ENCODE measurements around the gene WDR86.

Gene WDR86

DNA sequence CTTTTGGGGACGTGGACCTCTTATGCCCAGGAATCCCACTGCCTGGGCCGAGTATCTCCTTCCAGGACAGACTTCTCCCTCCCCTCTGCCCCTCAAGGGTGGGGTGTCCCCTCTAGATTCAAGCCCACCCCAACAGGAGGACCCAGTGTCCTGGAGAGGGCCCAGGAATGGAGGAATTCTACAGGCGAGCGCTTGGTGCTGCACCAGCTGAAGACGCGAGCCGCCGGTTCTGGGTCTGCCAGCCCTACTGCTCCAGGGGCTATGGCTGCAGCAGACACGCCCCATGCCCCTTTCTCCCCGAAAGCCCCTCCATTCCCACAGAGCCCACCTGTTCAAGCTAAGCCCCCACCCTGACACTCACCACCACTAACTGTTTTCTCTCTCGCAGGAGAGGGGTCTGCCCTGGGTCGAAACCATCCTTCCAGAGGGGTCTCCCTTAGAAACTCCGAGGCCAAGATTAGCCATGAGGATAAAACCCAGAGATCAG is 21.5 kb upstream of the WDR86 start:
- no peaks in the 10 kb centered on the region for H3K9me3 ChIP-seq (ENCODE audit: control insufficient read depth in 1 of 2, low read length in 2 of 2)
- H3K4me3 ChIP-seq (ENCODE audit: low read depth in 1 of 2, low read length in 2 of 2): no peak overlapping the region
- H3K27ac ChIP-seq (ENCODE audit: low read length): no peak overlapping the region
- H3K4me1 ChIP-seq (ENCODE audit: control insufficient read depth in 1 of 2, insufficient read depth in 2 of 2, low read length in 2 of 2): peaks cover 0 to 7% of the 10 kb centered on the region in 2 donors
- H3K27me3 ChIP-seq (ENCODE audit: low read depth, low read length): no peaks in the 10 kb centered on the region
- no peaks in the 10 kb centered on the region for H3K36me3 ChIP-seq (ENCODE audit: control insufficient read depth in 1 of 2, insufficient read depth in 2 of 2, low read length in 2 of 2)

DNA sequence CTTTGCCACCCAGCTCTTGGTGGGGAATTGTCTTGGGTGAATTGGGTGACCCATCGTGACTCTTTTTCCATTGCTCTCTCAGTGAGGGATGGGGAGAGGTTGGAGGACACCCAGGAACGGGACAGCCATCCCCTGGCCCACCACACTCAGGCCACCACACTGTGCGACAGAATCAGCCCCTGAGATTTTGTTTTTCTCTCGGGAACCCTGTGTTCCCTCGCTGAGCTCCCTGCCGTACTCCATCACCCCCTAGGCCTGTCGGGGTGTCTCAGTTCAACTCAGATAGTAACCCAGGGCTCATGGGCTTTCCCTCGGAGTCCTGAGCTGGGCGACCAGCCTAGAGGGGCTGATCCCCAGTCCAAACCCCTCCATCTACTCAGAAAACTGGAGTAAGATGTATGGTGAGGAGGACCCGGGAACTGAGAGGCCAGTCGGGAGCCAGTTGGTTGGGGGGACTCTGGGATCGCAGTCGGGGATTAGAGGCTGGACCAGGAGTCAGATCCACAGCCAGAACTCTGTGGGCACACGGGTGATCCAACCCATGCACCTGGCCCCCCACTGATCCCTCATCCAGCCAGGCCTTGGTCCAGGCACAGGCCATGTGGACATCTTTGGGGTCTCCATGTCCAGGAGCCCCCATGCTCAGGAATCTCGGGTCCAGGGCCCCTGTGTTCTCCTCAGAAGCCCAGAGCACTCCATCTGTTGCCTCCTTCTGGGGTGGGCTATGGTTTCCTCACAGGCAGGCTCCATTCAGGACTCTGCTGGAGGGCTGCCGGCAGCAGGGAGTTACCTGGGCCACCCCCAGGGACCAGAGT is 20.8 kb upstream of the WDR86 start:
- no peak overlapping the region for H3K4me3 ChIP-seq (ENCODE audit: low read depth in 1 of 2, low read length in 2 of 2)
- H3K27ac ChIP-seq (ENCODE audit: low read length): no peak overlapping the region
- H3K27me3 ChIP-seq (ENCODE audit: low read depth, low read length): no peaks in the 10 kb centered on the region
- no peaks in the 10 kb centered on the region for H3K9me3 ChIP-seq (ENCODE audit: control insufficient read depth in 1 of 2, low read length in 2 of 2)
- H3K36me3 ChIP-seq (ENCODE audit: control insufficient read depth in 1 of 2, insufficient read depth in 2 of 2, low read length in 2 of 2): no peaks in the 10 kb centered on the region
- H3K4me1 ChIP-seq (ENCODE audit: control insufficient read depth in 1 of 2, insufficient read depth in 2 of 2, low read length in 2 of 2): peaks cover 0 to 7% of the 10 kb centered on the region in 2 donors

DNA sequence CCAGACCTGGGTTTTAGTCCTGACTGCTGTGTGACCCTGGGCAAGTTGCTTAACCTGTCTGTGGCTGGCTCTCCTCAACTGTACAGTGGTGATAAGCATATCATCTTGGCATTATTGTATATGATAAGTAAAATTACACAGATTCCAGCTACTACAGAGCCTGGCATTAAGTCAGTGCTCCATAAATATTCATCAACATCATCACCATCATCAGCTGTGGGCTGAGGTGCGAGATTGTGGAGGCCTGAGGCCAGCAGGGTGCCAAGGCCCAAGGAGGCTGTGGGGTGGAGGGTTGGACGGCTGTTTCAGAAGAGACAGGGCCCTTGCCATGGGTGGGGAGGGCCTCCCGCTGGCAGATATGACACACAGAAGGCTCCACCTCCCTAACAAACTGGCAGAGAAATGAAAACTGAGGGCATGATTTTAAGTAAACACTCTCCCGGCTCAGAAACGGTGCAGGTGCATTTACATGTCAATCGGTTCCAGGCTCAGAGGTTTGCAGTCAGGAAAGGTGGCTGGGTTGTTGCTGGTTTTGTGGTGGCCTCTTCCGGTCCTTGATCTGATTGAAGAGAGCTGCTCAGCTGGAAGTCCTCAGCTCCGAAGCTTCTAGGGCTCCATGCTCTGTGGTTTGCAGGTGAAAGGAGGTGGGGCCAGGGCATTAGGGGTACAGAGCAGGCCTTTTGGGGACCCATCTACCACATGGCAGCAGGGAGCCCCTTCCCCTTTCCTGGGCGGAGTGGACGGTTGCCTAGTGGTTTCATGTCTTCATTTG is 19.9 kb upstream of the WDR86 start:
- H3K27me3 ChIP-seq (ENCODE audit: low read depth, low read length): no peaks in the 10 kb centered on the region
- H3K9me3 ChIP-seq (ENCODE audit: control insufficient read depth in 1 of 2, low read length in 2 of 2): no peaks in the 10 kb centered on the region
- H3K27ac ChIP-seq (ENCODE audit: low read length): no peak overlapping the region
- H3K4me1 ChIP-seq (ENCODE audit: control insufficient read depth in 1 of 2, insufficient read depth in 2 of 2, low read length in 2 of 2): peaks cover 0 to 7% of the 10 kb centered on the region in 2 donors
- H3K36me3 ChIP-seq (ENCODE audit: control insufficient read depth in 1 of 2, insufficient read depth in 2 of 2, low read length in 2 of 2): no peaks in the 10 kb centered on the region
- no peak overlapping the region for H3K4me3 ChIP-seq (ENCODE audit: low read depth in 1 of 2, low read length in 2 of 2)

DNA sequence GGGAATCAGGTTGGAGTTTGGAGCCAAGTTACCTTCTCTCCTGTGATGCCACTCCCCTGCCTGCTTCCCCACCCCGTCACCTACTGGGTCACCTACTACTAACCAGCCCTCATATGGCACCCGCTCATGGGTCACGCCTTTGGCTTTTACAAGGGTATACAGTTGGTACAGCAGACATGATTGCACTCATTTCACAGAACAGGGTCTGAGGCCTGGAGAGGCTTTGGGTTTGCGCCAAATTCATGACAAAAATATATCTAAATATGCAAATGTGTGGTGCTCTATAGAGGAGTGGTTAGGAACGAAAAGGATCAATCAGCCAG is 19.4 kb upstream of the WDR86 start:
- H3K9me3 ChIP-seq (ENCODE audit: control insufficient read depth in 1 of 2, low read length in 2 of 2): no peaks in the 10 kb centered on the region
- no peaks in the 10 kb centered on the region for H3K36me3 ChIP-seq (ENCODE audit: control insufficient read depth in 1 of 2, insufficient read depth in 2 of 2, low read length in 2 of 2)

DNA sequence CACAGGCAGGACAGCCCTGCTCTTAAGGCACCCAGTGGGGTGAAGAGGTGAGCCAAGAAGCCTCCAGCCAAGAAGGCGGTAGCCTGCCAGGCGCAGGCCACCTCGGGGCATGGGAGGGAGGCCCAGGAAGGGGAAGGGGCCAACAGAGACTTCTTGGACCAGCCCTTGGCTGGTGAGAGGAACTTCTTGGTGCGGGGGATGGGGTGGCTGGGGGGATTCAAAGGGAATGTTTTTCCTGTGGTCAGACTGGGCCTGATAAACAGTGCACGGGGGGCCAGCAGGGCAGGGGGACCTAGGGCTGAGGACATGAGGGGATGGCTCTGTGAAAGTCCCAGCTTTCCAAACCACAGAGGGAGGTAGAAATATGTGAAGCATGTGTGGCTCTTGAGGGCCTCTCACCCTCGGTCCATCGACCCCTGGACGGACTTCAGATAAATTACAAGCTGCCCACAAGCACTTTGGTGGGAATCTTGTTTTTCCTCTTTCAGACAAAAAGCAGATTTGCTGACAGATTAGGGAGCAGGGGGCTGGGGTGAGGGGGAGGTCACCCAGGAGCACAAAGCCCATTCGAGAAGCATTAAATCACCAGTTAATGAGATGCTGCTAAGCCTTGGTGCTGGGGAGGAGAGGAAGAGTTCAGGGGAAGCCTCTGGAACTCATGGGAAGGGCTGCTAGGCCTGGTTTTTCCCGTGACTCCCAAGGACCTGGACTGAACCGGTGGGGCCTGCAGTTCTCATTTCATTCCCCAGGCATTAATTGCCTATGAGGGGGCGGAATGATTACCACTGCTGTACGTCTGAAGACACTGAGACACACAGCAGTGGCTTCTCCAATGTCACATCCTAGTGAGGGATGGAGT is 18.8 kb upstream of the WDR86 start:
- Histone ChIP-seq H3K36me3 (ENCODE audit: control insufficient read depth in 1 of 2, insufficient read depth in 2 of 2, low read length in 2 of 2) (no peaks in the 10 kb centered on the region), H3K4me3 (ENCODE audit: low read depth in 1 of 2, low read length in 2 of 2) (no peak overlapping the region), H3K4me1 (ENCODE audit: control insufficient read depth in 1 of 2, insufficient read depth in 2 of 2, low read length in 2 of 2) (peaks cover 0 to 7% of the 10 kb centered on the region in 2 donors), H3K9me3 (ENCODE audit: control insufficient read depth in 1 of 2, low read length in 2 of 2) (no peaks in the 10 kb centered on the region), H3K27ac (ENCODE audit: low read length) (no peak overlapping the region), H3K27me3 (ENCODE audit: low read depth, low read length) (no peaks in the 10 kb centered on the region)

More for the DNA sequence above, 19.4 kb upstream of the WDR86 start:
- H3K4me3 ChIP-seq (ENCODE audit: low read depth in 1 of 2, low read length in 2 of 2): no peak overlapping the region
- H3K4me1 ChIP-seq (ENCODE audit: control insufficient read depth in 1 of 2, insufficient read depth in 2 of 2, low read length in 2 of 2): peaks cover 0 to 7% of the 10 kb centered on the region in 2 donors
- no peaks in the 10 kb centered on the region for H3K27me3 ChIP-seq (ENCODE audit: low read depth, low read length)
- H3K27ac ChIP-seq (ENCODE audit: low read length): no peak overlapping the region

DNA sequence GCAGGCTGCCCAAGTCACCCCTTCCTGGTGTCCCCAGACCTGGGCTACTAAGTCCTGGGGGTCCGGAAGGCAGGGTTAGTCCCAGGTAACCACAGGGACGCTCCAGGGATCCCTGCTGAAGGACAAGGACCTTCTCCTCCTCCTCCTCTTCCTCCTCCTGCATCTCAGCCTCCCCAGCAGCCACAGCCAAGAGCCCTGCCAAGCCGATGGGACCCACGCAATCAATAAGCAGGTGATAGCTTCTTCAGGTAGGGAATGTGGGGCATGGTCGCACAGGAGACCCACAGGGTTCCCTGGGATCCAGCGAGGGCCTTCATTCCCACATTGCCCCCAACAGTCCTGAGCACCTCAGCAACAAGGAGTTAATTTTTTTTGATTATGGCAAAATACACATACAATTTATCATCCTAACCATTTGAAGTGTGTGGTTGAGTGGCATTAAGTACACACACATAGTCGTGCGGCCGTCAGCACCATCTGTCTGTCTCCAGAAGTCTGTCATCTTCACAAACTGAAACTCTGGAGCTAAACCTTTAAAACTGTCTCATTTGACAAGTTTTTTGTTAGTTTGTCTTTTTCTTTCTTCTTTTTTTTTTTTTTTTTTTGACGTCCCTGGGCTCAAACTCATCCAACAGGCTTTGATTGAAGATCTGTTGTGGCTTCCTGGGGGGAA is 18.0 kb upstream of the WDR86 start:
- Histone ChIP-seq H3K27me3 (ENCODE audit: low read depth, low read length) (no peaks in the 10 kb centered on the region), H3K9me3 (ENCODE audit: control insufficient read depth in 1 of 2, low read length in 2 of 2) (no peaks in the 10 kb centered on the region), H3K4me3 (ENCODE audit: low read depth in 1 of 2, low read length in 2 of 2) (no peak overlapping the region), H3K36me3 (ENCODE audit: control insufficient read depth in 1 of 2, insufficient read depth in 2 of 2, low read length in 2 of 2) (no peaks in the 10 kb centered on the region), H3K27ac (ENCODE audit: low read length) (no peak overlapping the region), H3K4me1 (ENCODE audit: control insufficient read depth in 1 of 2, insufficient read depth in 2 of 2, low read length in 2 of 2) (peaks cover 0 to 7% of the 10 kb centered on the region in 2 donors)

DNA sequence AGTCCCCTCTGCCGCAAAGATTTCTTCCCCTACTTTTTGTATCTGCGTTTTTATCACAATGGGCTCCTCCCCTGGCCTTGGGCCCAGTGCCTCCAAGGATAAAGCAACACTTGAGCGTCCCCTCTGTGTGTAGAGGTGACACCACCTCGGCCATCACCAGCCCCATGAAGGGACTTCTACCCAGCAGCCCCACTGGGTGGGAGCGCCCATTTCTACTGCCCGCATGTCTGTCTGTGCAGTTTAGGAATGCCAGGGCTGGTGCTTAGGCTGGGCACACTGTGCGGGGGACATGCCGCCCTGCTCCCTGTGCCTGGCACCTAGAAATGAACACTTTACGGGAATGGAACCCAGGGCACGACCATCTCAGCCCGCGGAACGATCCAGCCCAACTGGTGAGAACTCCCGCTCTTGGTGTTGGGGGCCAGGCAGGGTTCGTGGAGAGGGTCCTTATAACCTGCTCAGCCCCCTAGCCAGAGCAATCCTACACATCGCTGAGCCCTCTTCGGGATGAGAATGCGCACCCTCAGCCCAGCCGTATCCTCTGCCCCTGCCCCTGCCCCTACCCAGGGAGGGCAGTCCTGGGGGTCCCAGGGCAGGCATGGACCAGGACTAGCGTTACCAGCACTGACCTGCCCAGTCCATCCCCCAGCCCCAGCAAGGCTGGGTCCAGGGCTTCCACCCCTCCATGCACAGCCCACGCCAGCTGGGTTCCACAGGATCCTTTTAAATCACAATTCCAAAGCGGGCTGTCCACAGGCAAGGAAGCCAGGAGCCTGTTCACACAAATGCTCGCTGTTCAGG is 17.3 kb upstream of the WDR86 start:
- no peaks in the 10 kb centered on the region for H3K9me3 ChIP-seq (ENCODE audit: control insufficient read depth in 1 of 2, low read length in 2 of 2)
- no peaks in the 10 kb centered on the region for H3K27me3 ChIP-seq (ENCODE audit: low read depth, low read length)
- no peak overlapping the region for H3K4me3 ChIP-seq (ENCODE audit: low read depth in 1 of 2, low read length in 2 of 2)
- no peak overlapping the region for H3K27ac ChIP-seq (ENCODE audit: low read length)
- peaks cover 0 to 7% of the 10 kb centered on the region in 2 donors for H3K4me1 ChIP-seq (ENCODE audit: control insufficient read depth in 1 of 2, insufficient read depth in 2 of 2, low read length in 2 of 2)
- H3K36me3 ChIP-seq (ENCODE audit: control insufficient read depth in 1 of 2, insufficient read depth in 2 of 2, low read length in 2 of 2): no peaks in the 10 kb centered on the region

DNA sequence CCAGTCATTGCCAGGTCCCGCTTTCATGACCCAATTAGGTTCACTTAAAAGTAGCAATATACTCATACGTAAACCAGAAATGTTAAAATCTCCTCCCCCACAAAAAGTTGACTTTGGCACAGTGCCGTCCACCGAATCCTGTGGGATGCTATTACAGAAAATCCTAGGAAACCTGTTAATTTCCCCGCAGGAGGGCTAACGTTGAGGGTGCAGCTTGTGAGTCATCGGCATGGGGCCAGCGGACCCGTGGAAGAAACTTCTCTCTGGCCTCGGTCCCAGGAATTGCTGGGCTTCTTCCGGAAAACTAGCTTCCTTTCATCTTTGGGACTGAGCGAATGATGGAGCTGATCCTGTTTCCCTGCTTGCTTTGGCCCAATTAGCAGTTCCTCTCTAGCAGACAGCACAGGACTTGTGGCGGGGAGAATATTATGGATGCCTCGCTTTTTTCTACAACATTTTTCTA is 16.6 kb upstream of the WDR86 start:
- Histone ChIP-seq H3K9me3 (ENCODE audit: control insufficient read depth in 1 of 2, low read length in 2 of 2) (peaks cover 0 to 3% of the 10 kb centered on the region in 2 donors), H3K27ac (ENCODE audit: low read length) (peak overlapping the region; percentile 70), H3K36me3 (ENCODE audit: control insufficient read depth in 1 of 2, insufficient read depth in 2 of 2, low read length in 2 of 2) (no peaks in the 10 kb centered on the region), H3K27me3 (ENCODE audit: low read depth, low read length) (no peaks in the 10 kb centered on the region), H3K4me3 (ENCODE audit: low read depth in 1 of 2, low read length in 2 of 2) (no peak overlapping the region), H3K4me1 (ENCODE audit: control insufficient read depth in 1 of 2, insufficient read depth in 2 of 2, low read length in 2 of 2) (peaks cover 0 to 7% of the 10 kb centered on the region in 2 donors)

- peaks cover 0 to 3% of the 10 kb centered on the region in 2 donors for H3K9me3 ChIP-seq (ENCODE audit: control insufficient read depth in 1 of 2, low read length in 2 of 2)
- peak overlapping the region; percentile 70 for H3K27ac ChIP-seq (ENCODE audit: low read length)
- no peak overlapping the region for H3K4me3 ChIP-seq (ENCODE audit: low read depth in 1 of 2, low read length in 2 of 2)
- no peaks in the 10 kb centered on the region for H3K27me3 ChIP-seq (ENCODE audit: low read depth, low read length)
- H3K36me3 ChIP-seq (ENCODE audit: control insufficient read depth in 1 of 2, insufficient read depth in 2 of 2, low read length in 2 of 2): no peaks in the 10 kb centered on the region
- peaks cover 0 to 7% of the 10 kb centered on the region in 2 donors for H3K4me1 ChIP-seq (ENCODE audit: control insufficient read depth in 1 of 2, insufficient read depth in 2 of 2, low read length in 2 of 2)
Observed at GRCh38 chr7:151425670-151426440, 16.0 kb upstream of the WDR86 start.

Measured in muscle layer of duodenum (tissue), 2 donors.